Measurements from ENCODE around the gene FBXL5. TPM values are rescaled to one million over a fixed set of nuclear protein-coding genes. Genes with fewer than 3 reads are reported as not detected.

The FBXL5 gene
- total and polyA plus RNA-seq, 11 donors = 32.7 to 112 (median 81.5) TPM

DNA sequence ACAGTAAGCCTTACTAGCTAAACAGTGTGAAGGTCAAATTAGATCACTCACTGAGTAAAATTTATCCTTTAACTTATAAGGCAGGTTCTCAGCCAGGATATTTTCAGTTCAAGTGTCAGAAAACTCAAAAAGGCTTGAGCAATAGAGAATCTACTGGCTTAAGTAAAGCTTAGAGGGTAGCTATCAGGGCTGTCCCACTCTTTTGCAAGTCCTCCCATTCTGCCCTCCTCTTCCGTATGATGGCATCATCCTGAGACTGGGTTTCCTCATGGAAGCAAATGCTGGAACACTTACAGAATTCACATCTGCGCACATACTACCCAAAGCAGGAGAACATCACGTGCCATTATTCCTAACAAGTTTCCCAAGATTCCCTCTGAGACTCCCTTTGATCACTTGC is 55.0 kb downstream of the FBXL5 start:
- Histone ChIP-seq H3K27ac (peak overlapping the region in 1 of 12 donors; percentile 21), H3K36me3 (peaks cover 0 to 98% (median 59%) of the 10 kb centered on the region in 9 donors), H3K4me1 (peaks cover 0 to 8% (median 0%) of the 10 kb centered on the region in 12 donors), H3K27me3 (no peaks in the 10 kb centered on the region), H3K4me3 (no peak overlapping the region), H3K9me3 (peaks cover 0 to 12% (median 0%) of the 10 kb centered on the region in 12 donors)
- no peak for DNase-seq
- intact Hi-C loops (cut with DNase I) = no loop called here
- TF ChIP-seq, protein P1, sequence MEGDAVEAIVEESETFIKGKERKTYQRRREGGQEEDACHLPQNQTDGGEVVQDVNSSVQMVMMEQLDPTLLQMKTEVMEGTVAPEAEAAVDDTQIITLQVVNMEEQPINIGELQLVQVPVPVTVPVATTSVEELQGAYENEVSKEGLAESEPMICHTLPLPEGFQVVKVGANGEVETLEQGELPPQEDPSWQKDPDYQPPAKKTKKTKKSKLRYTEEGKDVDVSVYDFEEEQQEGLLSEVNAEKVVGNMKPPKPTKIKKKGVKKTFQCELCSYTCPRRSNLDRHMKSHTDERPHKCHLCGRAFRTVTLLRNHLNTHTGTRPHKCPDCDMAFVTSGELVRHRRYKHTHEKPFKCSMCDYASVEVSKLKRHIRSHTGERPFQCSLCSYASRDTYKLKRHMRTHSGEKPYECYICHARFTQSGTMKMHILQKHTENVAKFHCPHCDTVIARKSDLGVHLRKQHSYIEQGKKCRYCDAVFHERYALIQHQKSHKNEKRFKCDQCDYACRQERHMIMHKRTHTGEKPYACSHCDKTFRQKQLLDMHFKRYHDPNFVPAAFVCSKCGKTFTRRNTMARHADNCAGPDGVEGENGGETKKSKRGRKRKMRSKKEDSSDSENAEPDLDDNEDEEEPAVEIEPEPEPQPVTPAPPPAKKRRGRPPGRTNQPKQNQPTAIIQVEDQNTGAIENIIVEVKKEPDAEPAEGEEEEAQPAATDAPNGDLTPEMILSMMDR (IDR thresholded peaks at IDR 0.05) = no peak
- no peak for TF ChIP-seq POLR2A (IDR thresholded peaks at IDR 0.05)
- WGBS, 4 donors = 95 to 98% (median 96%) methylated on average over 3 of the region's 3 CpGs
- ATAC-seq = no peak

DNA sequence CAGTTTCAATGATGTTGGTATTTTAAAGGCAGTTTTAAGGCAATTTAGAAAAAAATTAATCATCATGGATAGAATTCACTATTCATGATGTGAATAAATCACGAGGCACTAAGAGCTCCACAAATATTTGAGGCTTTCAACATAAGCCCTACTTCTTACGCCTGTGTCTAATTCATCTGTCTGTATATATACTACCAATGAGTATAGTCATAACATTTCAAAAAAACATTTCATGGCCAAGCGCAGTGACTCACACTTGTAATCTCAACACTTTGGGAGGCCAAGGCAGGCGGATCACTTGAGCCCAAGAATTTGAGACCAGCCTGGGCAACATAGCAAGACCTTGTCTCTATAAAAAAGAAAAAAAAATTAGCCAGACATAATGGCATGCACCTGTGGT is 56.5 kb downstream of the FBXL5 start:
- H3K27ac ChIP-seq = no peak overlapping the region
- H3K36me3 ChIP-seq = peaks cover 0 to 92% (median 45%) of the 10 kb centered on the region in 9 donors
- TF ChIP-seq POLR2A (IDR thresholded peaks at IDR 0.05) = no peak
- TF ChIP-seq, protein P1 (IDR thresholded peaks at IDR 0.05) = no peak
- WGBS, 4 donors = 87 to 99% (median 97%) methylated on average over 4 of the region's 4 CpGs
- no peak for DNase-seq
- ATAC-seq = no peak
- no peaks in the 10 kb centered on the region for H3K27me3 ChIP-seq
- peaks cover 0 to 10% (median 0%) of the 10 kb centered on the region in 12 donors for H3K9me3 ChIP-seq
- intact Hi-C loops (cut with DNase I) = no loop called here
- no peak overlapping the region for H3K4me3 ChIP-seq
- H3K4me1 ChIP-seq = peaks cover 0 to 8% (median 0%) of the 10 kb centered on the region in 12 donors

DNA sequence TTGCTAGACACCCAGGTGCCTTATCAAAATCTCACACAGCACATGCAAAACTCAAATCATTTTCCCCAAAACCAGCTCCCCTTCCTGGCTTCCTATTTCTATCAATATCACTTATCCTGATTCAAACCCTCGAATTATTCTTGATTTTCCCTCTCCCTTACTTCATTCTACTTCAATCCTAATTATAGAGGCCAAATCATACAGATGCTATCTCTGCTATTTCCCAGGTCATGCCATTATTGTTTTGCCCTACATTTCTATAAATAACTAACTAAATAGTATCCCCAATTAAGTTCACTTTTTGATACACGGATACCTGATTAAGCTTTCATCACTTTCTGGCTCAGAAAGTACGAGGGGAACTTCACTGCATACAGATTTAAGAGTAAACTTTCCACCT is 62.4 kb downstream of the FBXL5 start:
- WGBS, 4 donors = 23 to 29% (median 26%) methylated on average over 3 of the region's 3 CpGs
- no peak for DNase-seq

DNA sequence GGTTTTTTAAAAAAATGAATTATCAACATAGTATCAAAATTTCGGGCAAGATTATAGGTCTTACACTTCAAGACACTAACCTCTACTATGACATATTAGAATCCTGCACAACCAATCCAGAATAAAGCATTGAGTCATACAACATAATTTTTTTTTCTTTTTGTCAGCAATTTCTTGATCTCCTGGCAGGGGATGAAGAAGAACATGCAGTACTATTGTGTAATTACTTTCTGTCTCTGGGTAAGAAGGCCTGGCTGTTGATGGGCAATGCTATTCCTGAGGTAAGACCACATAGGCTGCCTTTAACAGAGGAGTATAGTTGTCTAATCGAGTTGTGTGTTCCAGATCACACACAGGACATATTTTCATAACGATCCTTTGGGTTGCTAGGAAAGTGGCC is 67.5 kb downstream of the FBXL5 start:
- H3K9me3 ChIP-seq = no peaks in the 10 kb centered on the region
- peaks cover 0 to 22% (median 9%) of the 10 kb centered on the region in 12 donors for H3K4me1 ChIP-seq
- H3K36me3 ChIP-seq = peaks cover 0 to 34% (median 6%) of the 10 kb centered on the region in 9 donors
- intact Hi-C loops (cut with DNase I) = no loop called here
- ATAC-seq = peak in 2 of 4 donors; percentile 38 to 52
- DNase-seq = no peak
- TF ChIP-seq POLR2A (IDR thresholded peaks at IDR 0.05) = no peak
- TF ChIP-seq, protein P1 (IDR thresholded peaks at IDR 0.05) = no peak
- no peak overlapping the region for H3K4me3 ChIP-seq
- WGBS, 4 donors = 54 to 84% (median 61%) methylated on average over 3 of the region's 3 CpGs
- H3K27ac ChIP-seq = no peak overlapping the region
- no peaks in the 10 kb centered on the region for H3K27me3 ChIP-seq

More for the DNA sequence above, 62.4 kb downstream of the FBXL5 start:
- Histone ChIP-seq H3K36me3 (peaks cover 0 to 60% (median 6%) of the 10 kb centered on the region in 9 donors), H3K4me1 (peaks cover 0 to 21% (median 14%) of the 10 kb centered on the region in 12 donors), H3K4me3 (no peak overlapping the region), H3K27me3 (no peaks in the 10 kb centered on the region), H3K27ac (no peak overlapping the region), H3K9me3 (no peaks in the 10 kb centered on the region)
- intact Hi-C loops (cut with DNase I) = no loop called here
- TF ChIP-seq, protein P1 (IDR thresholded peaks at IDR 0.05) = no peak
- TF ChIP-seq POLR2A (IDR thresholded peaks at IDR 0.05) = no peak
- ATAC-seq = no peak
